KOPT-K1 (cell line): ENCODE measurements around the gene GSK3A.
A peak's percentile ranks its signal among the peaks of the same experiment; 100 is the strongest.

ENCODE experiments used
- H3K27ac ChIP-seq: fragments of 200-600 bp; sonication (generic); 2 replicates; pipeline ENCODE4 v1.5.1; 2016; ENCODE audit warnings: antibody characterized with exemption, mild to moderate bottlenecking, low read depth, low read length; ENCODE audit not compliant: poor library complexity, severe bottlenecking
- H3K36me3 ChIP-seq: fragments of 200-600 bp; sonication (generic); 2 replicates; pipeline ENCODE4 v1.5.1; 2017; ENCODE audit warnings: antibody characterized with exemption, mild to moderate bottlenecking, low read length, moderate library complexity; ENCODE audit not compliant: insufficient read depth
- H3K9me3 ChIP-seq: fragments of 200-600 bp; sonication (generic); 2 replicates; pipeline ENCODE4 v1.5.1; 2017; ENCODE audit warnings: antibody characterized with exemption, low read length, mild to moderate bottlenecking; ENCODE audit not compliant: insufficient read depth, poor library complexity, severe bottlenecking

GSK3A gene

DNA sequence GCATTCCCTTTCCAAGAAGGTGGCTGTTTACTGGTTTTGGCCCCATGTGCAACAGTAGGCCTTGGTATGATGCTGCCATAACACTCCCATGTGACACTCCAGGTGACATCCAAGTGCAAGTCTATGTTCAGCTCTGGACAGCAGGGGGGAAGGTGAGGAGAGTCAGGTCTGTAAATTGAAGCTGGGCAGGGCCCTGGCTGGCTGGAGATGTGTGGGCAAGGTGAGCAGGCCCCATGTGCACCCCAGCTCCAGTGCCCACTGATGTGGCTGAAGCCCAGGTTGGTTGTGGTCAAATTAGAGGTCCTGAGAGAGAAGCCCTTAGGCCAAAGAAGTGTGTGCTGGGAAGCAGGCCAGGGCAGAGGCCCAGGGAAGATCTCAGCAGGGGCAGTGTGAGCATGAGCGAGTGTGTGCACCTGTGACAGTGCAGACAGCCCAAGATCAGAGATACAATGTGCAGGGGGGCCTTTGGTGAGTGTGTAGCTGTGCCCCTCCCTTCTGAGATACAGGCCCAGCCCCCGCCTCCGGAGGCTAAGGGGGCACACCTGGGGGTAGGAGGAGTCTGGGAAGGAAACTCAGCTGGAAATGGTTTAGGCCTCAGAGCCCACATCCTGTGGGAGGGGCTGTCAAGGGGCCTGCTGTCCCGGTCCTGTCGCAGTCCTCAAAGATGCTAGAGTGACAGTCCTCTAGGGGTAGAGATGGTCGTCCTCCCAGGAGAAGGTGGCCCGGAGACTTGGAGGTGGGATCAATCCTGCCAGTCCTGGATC, 43.5 kb downstream of the GSK3A start:
- Histone ChIP-seq H3K27ac (peak overlapping the region; percentile 90), H3K9me3 (no peaks in the 10 kb centered on the region), H3K36me3 (peaks cover 21% of the 10 kb centered on the region; the same call in 1 of the 2 replicates)

DNA sequence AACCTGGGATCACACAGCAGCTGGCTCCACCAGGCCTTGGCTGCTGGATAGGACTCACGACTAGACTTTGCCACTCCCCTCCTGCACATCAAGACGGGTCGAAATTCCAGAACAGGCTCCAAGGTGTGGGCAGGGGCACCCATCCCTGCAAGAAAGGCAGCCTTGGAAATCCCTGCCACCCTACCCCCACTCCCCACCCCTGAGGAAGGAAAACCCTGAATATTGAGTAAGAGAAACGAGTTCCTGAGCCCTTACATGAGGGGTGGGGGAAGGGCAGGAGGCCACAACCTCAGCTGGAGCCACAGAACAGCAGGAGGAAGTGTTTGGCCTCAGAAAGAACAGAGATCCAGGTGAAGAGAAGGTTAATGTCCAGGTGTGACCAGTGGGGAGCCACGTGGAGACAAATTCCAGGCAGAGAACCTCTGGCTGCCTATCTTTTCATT, 45.0 kb downstream of the GSK3A start:
- H3K36me3 ChIP-seq = peaks cover 9% of the 10 kb centered on the region; the same call in 1 of the 2 replicates

GRCh38 chr19:42196011-42197001, 46.1 kb downstream of the GSK3A start:
- Histone ChIP-seq H3K27ac (no peak overlapping the region), H3K36me3 (peaks cover 4% of the 10 kb centered on the region; the same call in 1 of the 2 replicates), H3K9me3 (peaks cover 7% of the 10 kb centered on the region)

More for the DNA sequence above, 45.0 kb downstream of the GSK3A start:
- Histone ChIP-seq H3K27ac (peak overlapping the region; percentile 34), H3K9me3 (peaks cover 7% of the 10 kb centered on the region)

DNA sequence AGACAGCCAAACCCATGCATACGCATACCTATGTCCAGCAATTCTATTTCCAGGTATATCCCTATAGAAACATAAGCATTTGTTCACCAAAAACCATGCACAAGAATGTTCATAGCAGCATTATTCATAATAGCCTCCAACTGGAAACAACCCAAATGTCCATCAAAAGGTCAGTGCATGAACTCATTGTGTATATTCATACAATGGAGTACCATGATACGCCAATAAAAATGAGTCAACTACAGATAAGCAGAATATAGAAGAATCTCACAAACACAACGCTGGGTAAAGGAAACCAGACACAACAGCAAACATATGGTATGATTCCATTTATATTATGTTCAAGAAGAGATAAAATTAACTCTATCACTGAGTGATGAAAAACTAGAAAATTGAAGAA, 48.7 kb downstream of the GSK3A start:
- Histone ChIP-seq H3K9me3 (peaks cover 7% of the 10 kb centered on the region), H3K27ac (no peak overlapping the region), H3K36me3 (peaks cover 4% of the 10 kb centered on the region; the same call in 1 of the 2 replicates)

DNA sequence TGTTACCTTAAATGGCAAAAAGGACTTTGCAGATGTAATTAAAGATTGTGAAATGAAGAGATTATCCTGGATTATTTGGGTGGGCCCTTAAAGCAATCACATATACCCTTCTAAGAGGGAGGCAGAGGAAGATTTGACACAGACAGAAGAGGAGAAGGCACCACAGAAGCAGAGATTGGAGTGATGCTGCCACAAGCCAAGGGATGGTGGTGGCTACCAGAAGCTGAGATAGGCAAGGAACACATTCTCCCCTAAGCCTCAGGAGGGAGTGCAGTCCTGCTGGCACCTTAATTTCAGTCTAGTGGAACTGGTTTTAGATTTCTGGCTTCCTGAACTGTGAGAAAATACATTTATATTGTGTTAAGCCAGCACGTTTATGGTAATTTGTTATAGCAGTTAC, 49.1 kb downstream of the GSK3A start:
- peaks cover 3% of the 10 kb centered on the region; the same call in 1 of the 2 replicates for H3K36me3 ChIP-seq
- H3K27ac ChIP-seq = no peak overlapping the region
- H3K9me3 ChIP-seq = peaks cover 7% of the 10 kb centered on the region

- H3K36me3 ChIP-seq = no peaks in the 10 kb centered on the region
- peaks cover 7% of the 10 kb centered on the region for H3K9me3 ChIP-seq
- H3K27ac ChIP-seq = no peak overlapping the region
These were observed 50.5 kb downstream of the GSK3A start for GRCh38 chr19:42191855-42192254.

DNA sequence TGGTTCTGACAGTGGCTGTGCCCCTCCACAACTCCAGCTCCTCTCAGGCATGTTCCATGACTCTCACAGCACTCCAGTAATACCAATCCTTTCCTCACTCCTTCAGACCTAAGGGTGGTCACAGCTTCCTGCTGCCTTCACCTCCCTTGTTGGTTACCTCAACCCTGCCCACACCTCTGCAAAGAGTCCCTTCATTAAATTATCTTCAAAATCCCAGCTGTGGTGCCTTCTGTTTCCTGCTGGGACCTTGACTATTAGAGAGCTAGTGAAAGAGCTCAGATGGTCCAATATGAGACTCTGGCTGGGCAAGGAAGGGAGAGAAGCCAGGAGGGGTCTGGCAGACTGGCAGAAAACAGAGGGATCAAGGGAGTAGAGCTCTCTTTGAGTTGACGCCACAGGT, 51.1 kb downstream of the GSK3A start:
- Histone ChIP-seq H3K36me3 (no peaks in the 10 kb centered on the region), H3K27ac (no peak overlapping the region)

GRCh38 chr19:42189133-42189532, 53.3 kb downstream of the GSK3A start:
- Histone ChIP-seq H3K27ac (no peak overlapping the region), H3K9me3 (peaks cover 7% of the 10 kb centered on the region), H3K36me3 (no peaks in the 10 kb centered on the region)

More for the DNA sequence above, 51.1 kb downstream of the GSK3A start:
- H3K9me3 ChIP-seq = peaks cover 7% of the 10 kb centered on the region

GRCh38 chr19:42188665-42189064, 53.7 kb downstream of the GSK3A start:
- Histone ChIP-seq H3K27ac (no peak overlapping the region), H3K9me3 (peaks cover 6% of the 10 kb centered on the region), H3K36me3 (no peaks in the 10 kb centered on the region)

- no peaks in the 10 kb centered on the region for H3K9me3 ChIP-seq
- no peak overlapping the region for H3K27ac ChIP-seq
- no peaks in the 10 kb centered on the region for H3K36me3 ChIP-seq
These were observed 57.1 kb downstream of the GSK3A start for GRCh38 chr19:42185277-42185676.

DNA sequence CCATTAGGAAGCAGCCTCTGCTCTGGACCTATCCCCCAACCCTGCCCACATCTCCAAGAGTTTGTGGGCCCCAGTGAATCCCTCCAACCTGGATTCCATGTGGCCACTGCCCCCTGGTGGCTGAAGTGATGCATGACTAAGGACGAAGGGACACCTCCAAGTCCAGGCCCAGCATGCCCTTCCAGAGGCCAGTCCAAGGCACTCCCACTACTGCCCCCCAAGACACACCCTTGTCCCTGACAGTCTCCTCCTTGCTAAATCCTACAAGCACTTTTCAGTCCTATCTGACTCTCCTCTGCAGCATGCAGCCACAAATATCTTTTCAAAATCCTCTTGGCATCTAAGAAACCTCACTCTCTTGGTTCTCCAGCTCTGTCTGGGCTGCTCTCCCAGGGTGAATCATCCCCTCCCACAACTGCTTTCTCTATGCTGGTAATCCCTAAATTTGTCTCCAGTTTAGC, 58.0 kb downstream of the GSK3A start:
- Histone ChIP-seq H3K27ac (no peak overlapping the region), H3K9me3 (no peaks in the 10 kb centered on the region)

More for the DNA sequence above, 58.0 kb downstream of the GSK3A start:
- no peaks in the 10 kb centered on the region for H3K36me3 ChIP-seq
